ENCODE data around the gene ABCA13.

ABCA13 gene

GRCh38 chr7:48286836-48287235 lies 115.6 kb downstream of the ABCA13 start:
- DNase-seq (ENCODE audit: low read depth): no peak
- H3K4me3 ChIP-seq (ENCODE audit: low read depth, low read length): no peak overlapping the region

- no peak for DNase-seq (ENCODE audit: low read depth)
- H3K4me3 ChIP-seq (ENCODE audit: low read depth, low read length): no peak overlapping the region
Measured at GRCh38 chr7:48289656-48290055, 118.4 kb downstream of the ABCA13 start.

DNA sequence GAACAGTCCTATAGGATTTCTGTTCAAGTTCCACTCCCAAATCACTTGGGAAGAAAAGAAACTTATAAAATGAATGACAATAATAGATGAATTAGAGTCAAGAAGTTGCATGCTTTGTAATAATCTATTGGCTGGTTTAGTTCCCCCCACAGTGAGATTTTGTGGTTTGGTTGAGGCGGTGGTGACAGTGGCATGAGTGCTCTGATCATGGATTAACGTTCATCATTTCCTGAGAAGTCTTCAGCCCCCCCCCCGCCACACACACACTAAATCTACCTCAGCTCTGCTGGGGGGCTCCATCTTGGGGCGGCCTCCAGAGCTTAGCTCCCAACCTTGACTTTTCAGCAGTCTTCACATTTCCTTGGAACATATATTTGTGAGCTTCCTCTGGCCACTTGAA lies 121.7 kb downstream of the ABCA13 start:
- no peak for DNase-seq (ENCODE audit: low read depth)
- H3K4me3 ChIP-seq (ENCODE audit: low read depth, low read length): no peak overlapping the region

DNA sequence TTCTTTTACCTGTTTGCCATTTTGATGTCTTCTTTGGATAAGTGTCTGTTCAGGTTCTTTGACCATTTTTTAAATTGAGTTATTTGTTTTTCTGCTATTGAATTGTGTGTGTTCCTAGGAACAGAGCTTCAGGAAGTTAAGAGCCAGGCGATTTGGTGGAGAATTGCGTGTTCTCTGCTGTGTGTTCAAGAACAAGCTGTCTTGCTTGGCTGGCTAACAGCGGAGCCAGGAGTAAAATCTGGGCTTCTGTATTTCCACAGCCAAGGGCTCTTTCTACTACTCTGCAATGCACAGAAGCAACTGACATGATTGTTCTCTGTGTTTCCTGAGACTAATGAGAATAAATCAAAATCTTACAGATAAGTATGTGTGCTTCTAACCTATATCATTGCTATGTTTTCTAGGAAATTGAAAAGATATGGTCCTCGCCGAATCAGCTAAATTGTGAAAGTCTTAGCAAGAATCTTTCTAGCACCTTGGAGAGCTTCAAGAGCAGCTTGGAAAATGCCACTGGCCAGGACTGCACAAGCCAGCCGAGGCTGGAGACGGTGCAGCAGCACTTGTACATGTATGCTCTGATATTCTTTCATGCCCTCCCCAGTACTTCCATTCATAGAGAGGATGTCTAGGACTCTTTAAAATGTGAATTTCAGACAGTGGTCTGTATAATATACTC lies 124.2 kb downstream of the ABCA13 start:
- no peak for DNase-seq (ENCODE audit: low read depth)
- H3K4me3 ChIP-seq (ENCODE audit: low read depth, low read length): no peak overlapping the region

- no peak for DNase-seq (ENCODE audit: low read depth)
- no peak overlapping the region for H3K4me3 ChIP-seq (ENCODE audit: low read depth, low read length)
Measured at GRCh38 chr7:48296966-48297365, 125.7 kb downstream of the ABCA13 start.

- no peak for DNase-seq (ENCODE audit: low read depth)
- no peak overlapping the region for H3K4me3 ChIP-seq (ENCODE audit: low read depth, low read length)
Measured at GRCh38 chr7:48298779-48299178, 127.5 kb downstream of the ABCA13 start.

- H3K4me3 ChIP-seq (ENCODE audit: low read depth, low read length): no peak overlapping the region
- DNase-seq (ENCODE audit: low read depth): peak; percentile 30
Measured at GRCh38 chr7:48299580-48300169, 128.4 kb downstream of the ABCA13 start.

- no peak overlapping the region for H3K4me3 ChIP-seq (ENCODE audit: low read depth, low read length)
- DNase-seq (ENCODE audit: low read depth): no peak
Measured at GRCh38 chr7:48300301-48300700, 129.0 kb downstream of the ABCA13 start.

DNA sequence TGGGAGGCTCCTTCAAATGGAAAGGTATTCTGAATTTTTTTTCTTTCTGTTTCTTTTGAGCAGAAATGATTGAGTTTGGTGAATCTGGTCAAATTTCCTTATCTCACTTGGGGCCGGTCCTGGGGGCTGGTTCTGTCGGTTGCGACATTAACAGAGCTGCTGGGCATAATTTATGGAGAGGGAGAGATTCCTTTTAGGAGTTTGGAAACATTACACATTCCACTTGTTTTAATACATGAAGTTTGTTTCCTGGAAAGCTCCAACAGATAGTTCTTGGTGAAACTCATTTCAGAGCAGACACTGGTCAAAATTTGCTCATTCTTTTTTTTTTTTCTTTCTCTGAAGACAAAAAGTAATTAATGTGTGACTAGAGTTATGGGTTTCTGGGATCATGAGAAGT lies 129.9 kb downstream of the ABCA13 start:
- no peak for DNase-seq (ENCODE audit: low read depth)
- H3K4me3 ChIP-seq (ENCODE audit: low read depth, low read length): no peak overlapping the region

GRCh38 chr7:48304641-48305040 lies 133.4 kb downstream of the ABCA13 start:
- H3K4me3 ChIP-seq (ENCODE audit: low read depth, low read length): no peak overlapping the region
- DNase-seq (ENCODE audit: low read depth): no peak

DNA sequence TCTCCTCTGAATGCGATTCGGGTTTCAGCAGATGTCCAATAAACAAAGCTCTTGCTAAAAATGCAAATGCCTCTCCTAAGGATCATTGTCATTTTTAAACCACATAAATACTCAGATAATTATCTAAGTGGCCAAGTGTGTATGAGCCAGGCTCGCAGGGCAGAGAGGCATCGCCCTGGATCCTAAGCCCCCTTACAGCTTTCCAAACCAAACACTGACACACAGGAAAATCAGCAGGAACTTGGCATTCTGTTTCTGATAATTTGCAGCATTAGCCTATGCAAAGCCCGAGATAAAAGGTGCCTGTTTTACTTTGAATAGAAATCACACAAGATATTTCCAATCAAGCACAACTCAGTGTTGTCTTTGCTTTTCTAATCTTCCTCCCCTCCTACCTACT lies 134.4 kb downstream of the ABCA13 start:
- H3K4me3 ChIP-seq (ENCODE audit: low read depth, low read length): no peak overlapping the region
- no peak for DNase-seq (ENCODE audit: low read depth)

- H3K4me3 ChIP-seq (ENCODE audit: low read depth, low read length): no peak overlapping the region
- DNase-seq (ENCODE audit: low read depth): no peak
Measured at GRCh38 chr7:48307041-48307714, 135.9 kb downstream of the ABCA13 start.

GRCh38 chr7:48309720-48310119 lies 138.5 kb downstream of the ABCA13 start:
- H3K4me3 ChIP-seq (ENCODE audit: low read depth, low read length): no peak overlapping the region
- no peak for DNase-seq (ENCODE audit: low read depth)

- no peak overlapping the region for H3K4me3 ChIP-seq (ENCODE audit: low read depth, low read length)
- no peak for DNase-seq (ENCODE audit: low read depth)
Measured at GRCh38 chr7:48311464-48312100, 140.3 kb downstream of the ABCA13 start.

GRCh38 chr7:48312151-48312550 lies 140.9 kb downstream of the ABCA13 start:
- DNase-seq (ENCODE audit: low read depth): no peak
- no peak overlapping the region for H3K4me3 ChIP-seq (ENCODE audit: low read depth, low read length)

DNA sequence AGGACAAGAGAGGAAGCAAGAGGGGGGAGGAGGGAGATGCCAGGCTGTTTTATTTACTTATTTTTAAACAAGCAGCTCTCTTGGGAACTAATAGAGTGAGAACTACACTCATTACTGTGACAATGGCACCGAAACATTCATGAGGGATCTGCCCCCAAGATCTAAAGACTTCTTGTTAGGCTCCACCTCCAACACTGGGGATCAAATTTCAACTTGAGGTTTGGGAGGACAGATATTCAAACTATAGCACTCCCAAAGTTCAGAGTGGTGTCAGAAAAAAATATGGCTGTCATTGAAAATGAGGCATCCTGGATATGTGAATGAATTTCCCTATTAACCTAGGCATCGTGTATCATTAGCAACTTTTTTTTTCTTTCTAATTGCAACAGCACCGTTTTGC lies 145.5 kb downstream of the ABCA13 start:
- DNase-seq (ENCODE audit: low read depth): no peak
- no peak overlapping the region for H3K4me3 ChIP-seq (ENCODE audit: low read depth, low read length)

DNA sequence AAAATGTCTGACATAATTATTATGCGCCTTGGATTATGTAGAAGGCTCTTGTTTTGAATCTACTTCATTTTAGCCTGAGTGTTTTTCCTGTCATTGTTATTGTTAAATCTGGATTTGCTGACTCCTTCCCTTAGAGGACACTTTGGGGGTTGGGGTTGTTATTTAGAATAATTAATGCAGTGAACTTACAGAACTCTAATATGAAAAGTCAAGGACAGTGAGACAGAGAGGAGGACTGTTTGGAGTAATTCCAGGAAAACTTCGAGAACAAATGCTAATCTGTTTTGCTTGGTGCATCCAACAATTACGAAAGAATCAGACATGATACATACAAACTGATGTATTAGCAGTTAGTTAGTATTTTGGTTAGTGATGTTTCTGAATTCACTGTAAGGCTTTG lies 146.1 kb downstream of the ABCA13 start:
- H3K4me3 ChIP-seq (ENCODE audit: low read depth, low read length): no peak overlapping the region
- no peak for DNase-seq (ENCODE audit: low read depth)

DNA sequence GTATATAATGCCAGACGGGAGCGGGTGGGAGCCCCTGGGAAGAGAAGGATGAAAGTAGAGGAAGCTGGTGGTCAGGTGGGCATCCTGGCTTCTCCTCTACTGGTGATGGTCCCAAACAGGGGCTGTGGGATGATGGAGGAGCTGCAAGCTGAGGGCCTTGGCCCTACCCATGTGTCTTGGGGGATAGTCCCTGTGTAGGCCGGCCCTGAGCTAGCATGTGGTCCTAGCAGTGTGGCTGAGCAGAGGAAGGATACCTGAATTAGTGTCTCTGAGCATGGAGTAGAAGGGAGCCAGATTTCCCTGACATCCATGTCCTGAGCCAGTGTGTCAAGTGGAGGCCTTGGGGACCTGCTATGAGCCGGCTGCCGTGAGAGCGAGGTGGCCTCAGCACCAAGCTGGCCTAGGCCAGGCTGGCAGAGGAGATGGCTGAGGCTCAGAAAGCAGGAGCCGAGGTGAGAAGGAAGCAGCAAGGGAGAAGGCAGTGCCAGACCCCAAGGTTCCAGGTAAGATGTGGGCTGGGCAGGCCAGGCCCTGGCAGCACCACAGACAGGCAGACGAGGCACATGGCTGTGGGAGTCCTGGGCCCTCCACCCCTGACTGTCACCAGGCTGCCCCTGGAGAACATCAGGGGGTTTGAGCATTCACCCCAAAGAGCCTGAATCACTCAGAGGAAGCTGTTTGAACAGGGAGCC lies 150.2 kb downstream of the ABCA13 start:
- no peak for DNase-seq (ENCODE audit: low read depth)
- no peak overlapping the region for H3K4me3 ChIP-seq (ENCODE audit: low read depth, low read length)

DNA sequence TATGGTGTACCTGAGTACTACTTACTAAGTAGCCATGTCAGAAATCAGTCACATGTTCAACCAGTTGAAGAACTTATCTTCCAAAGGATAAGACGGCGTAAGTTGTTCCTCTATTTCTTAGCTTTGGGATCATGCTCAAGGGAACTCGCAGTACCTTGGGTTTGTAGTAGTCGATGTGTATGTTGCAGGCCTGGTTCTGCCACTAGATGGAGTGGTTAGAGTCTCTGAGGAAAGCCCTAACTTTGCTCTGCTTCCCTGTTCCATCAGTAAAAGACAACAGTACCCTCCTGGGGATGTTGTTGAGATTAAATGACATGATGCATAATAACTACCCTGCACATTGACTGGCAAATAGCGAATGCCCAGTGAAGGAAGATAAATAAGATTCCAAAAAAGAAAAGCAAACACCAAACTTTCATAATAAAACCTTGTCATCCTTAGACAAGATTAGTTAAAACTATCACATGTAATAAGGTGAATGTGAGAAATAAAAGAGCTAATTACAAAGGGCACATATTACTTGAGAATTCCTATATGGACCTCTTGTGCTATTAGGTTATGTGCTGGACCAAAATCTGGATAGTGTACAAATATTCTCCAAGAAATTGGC lies 165.9 kb downstream of the ABCA13 start:
- no peak overlapping the region for H3K4me3 ChIP-seq (ENCODE audit: low read depth, low read length)
- DNase-seq (ENCODE audit: low read depth): no peak

- H3K4me3 ChIP-seq (ENCODE audit: low read depth, low read length): no peak overlapping the region
- no peak for DNase-seq (ENCODE audit: low read depth)
Measured at GRCh38 chr7:48337781-48338180, 166.5 kb downstream of the ABCA13 start.
